Frontal cortex (tissue), 4 donors: ENCODE measurements around the gene GMEB2. TPM values are rescaled to one million over a fixed set of nuclear protein-coding genes. Genes with fewer than 3 reads are reported as not detected.
A peak's percentile ranks its signal among the peaks of the same experiment; 100 is the strongest.

Experiments used
- DNase-seq, 2 donors: peaks; one replicate each; pipeline ENCODE4 v3.0.0; 2012; ENCODE audit warnings: low spot score in 2 of 2
- FAIRE-seq: peaks from 2 replicates; lab custom pipeline; 2012; peaks lifted over from hg19 to GRCh38; lab: Jason Lieb, UNC
- total RNA-seq: library from RNA; depleted of rRNA; stranded (reverse); fragments of >200 nt; gene quantifications from one replicate; pipeline ENCODE4 v1.2.3, GENCODE V29; 2014
- donor health status: control.
- donor health status: control.
- donor health status: control.

The GMEB2 gene
- total RNA-seq, 1 donor from 2014 or later: 6.1 TPM

DNA sequence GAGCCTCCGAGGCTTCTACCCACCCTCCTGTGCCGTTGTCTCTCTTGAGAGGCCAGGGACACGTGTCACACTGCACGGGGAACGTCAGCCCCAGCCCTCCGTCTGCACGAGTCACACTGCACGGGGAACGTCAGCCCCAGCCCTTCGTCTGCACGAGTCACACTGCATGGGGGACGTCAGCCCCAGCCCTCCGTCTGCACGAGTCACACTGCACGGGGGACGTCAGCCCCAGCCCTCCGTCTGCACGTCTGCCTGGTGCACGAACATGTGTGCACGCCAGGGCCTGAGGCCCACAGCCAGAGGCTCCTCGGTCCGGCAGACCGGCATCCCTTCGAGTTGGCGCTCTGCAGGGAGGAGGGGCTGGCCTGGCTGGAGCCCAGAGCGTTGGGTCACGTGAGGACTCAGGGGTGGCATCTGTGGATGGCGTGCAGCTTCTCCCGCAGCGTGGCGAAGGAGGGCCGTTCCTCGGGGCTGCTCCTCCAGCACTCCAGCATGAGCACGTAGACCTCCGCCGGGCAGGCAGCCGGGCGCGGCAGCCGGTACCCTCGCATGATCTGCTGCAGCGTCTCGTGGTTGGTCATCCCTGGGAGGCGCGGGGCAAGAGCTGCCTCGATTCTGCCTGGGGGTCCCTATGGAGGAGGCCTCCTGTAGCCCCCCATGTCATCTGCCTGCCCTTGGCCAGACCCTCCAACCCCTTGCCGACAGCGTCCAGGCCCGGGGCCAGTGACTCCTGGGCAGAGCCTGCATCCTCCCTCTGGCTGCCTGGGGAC, 86.3 kb downstream of the GMEB2 start:
- FAIRE-seq: no peak
- peak; percentile 73 to 79 for DNase-seq

DNA sequence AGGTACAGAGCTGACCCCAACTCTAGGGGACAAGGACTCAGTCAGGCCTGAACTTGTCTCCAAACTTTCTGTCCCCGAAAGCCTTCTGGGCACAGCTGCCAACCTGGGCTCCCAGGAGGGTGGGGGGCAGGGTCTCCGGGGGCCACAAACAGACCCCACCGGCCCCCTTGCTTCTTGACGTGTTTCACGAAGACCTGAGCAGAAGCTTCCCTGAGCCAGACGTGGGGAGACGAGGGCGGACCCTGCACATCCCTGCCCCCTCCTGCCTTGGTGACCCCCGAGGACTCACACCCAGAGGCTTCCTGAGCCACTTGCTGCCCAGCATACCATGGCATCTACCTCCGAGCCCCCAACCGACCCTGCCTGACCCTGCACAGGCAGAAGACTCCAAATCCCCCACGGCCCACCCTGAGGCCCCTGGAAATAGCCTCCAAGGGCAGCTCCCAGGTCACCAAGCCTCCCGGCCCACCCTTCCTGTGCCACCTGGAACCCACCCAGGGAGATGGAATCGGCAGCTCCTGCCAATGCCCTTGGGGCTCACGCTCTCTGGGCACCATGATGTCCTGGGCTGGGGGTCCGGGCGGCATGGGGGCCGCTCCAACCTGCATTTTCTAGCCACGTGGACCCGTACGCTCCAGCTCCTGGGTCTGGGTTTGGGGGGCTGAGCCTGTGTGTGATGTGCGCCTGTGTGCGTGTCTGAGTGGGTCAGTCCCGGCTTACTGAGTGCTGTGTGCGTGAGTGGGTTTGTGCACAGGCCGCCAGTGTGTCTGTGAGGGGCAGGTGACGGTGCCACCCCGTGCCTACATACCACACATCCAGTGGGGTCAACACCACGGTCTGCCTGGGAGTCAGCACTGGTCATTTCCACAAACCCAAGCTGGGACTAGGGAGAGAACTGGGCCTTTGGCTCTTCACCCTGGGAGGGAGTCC, 87.2 kb downstream of the GMEB2 start:
- FAIRE-seq: no peak
- no peak for DNase-seq

DNA sequence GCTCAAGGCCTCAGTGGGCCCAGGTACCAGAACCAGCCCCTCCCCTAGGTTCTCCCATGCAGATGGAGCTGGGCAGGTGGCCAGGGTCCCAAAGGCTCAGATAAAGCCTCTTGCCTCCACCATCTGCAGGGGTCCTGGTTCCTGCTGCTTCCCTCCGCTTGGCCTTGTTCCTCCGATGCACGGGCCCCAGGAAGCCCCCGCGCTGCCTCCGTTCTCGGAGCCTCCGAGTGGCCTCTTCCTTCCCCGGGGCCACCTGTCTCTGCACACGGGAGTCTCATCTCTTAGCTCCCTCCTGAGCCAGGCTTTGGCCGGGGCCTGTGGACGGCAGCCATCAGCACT, 87.8 kb downstream of the GMEB2 start:
- DNase-seq (no peak), FAIRE-seq (no peak)

DNA sequence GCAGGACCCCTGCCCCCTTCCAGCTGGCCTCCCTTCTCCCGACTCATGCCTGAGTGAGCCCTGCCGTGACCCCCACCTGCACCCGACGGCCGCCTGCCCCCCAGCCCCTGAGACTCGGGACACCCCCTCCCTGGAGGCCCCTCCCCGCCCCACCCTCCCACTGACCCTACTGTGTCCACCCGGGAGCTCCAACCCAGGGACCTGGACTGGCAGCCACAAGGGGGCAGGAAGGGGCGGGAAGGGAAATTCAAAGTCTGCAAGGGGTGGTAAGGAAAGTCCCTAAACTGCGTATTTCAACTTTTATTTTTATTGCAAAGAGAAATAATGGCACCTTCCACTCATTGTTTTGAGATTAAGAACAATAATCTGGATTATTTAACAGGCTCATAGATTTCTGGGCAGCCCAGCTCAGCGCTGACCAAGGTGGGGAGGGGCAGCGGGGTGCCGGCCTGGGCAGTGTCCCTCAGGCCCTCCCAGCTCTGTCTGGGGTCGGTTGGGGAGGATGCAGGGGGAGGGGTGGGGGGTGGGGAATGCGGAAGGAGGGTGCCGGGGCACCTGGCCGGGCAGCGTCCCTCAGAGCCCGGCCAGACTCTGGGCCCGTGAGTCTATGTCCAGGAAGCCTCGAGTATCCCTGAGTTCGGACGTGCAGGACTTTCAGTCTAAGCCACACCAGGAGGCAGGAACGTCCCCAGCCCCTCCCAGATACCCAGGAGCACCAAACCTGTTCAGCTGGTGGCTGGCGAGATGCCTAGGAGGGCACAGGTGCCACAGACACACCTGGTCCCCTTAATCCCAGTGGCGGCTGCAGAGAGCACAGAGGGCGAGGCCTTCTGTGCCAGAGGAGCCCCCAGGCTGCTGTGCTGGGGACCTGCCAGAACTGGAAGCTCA, 88.5 kb downstream of the GMEB2 start:
- FAIRE-seq (no peak), DNase-seq (peak in 1 of 2 donors; percentile 68)

Other genes starting within 250 kb of the GMEB2 start
- gene KCNQ2, start 154.4 kb downstream of the GMEB2 start, total RNA-seq: 159 TPM
- gene EEF1A2, start 128.0 kb downstream of the GMEB2 start, total RNA-seq: 179 TPM
- 17.1 TPM for gene PPDPF, start 106.3 kb downstream of the GMEB2 start, total RNA-seq
- gene PTK6, start 89.7 kb downstream of the GMEB2 start, total RNA-seq: not detected
- not detected for gene SRMS, start 79.4 kb downstream of the GMEB2 start, total RNA-seq
- gene FNDC11, start 72.9 kb downstream of the GMEB2 start, total RNA-seq: 6.1 TPM
- gene HELZ2, start 52.9 kb downstream of the GMEB2 start, total RNA-seq: 3.7 TPM
- gene STMN3, start 26.3 kb upstream of the GMEB2 start, total RNA-seq: 104 TPM
- 8.2 TPM for gene RTEL1, start 31.2 kb upstream of the GMEB2 start, total RNA-seq
- not detected for gene TNFRSF6B, start 69.6 kb upstream of the GMEB2 start, total RNA-seq
- 18.3 TPM for gene ARFRP1, start 80.9 kb upstream of the GMEB2 start, total RNA-seq
- 6.5 TPM for gene ZGPAT, start 80.9 kb upstream of the GMEB2 start, total RNA-seq
- 4.9 TPM for gene LIME1, start 109.6 kb upstream of the GMEB2 start, total RNA-seq
- 1.2 TPM for gene SLC2A4RG, start 112.7 kb upstream of the GMEB2 start, total RNA-seq
- 22.4 TPM for gene ZBTB46, start 204.2 kb upstream of the GMEB2 start, total RNA-seq
- gene ABHD16B, start 234.4 kb upstream of the GMEB2 start, total RNA-seq: not detected
- 22.4 TPM for gene TPD52L2, start 238.2 kb upstream of the GMEB2 start, total RNA-seq